Subcutaneous adipose tissue (tissue), 4 donors: ENCODE results near the gene PPP1R16B. TPM values are rescaled to one million over a fixed set of nuclear protein-coding genes. Genes with fewer than 3 reads are reported as not detected.

Experiments used
- CTCF ChIP-seq: fragments of 450-650 bp; IDR thresholded peaks from one replicate; pipeline ENCODE4 v1.5.1; 2016; ENCODE audit warnings: low read depth, mild to moderate bottlenecking, control low read depth, antibody characterized with exemption, moderate library complexity
- total RNA-seq, 4 donors: library from RNA; depleted of rRNA; stranded (reverse); fragments of >200 nt; gene quantifications; one replicate each; pipeline ENCODE4 v1.1.0, GENCODE V29; 2016

The PPP1R16B gene
- total RNA-seq, 4 donors from 2014 or later = 3.1 to 37.3 (median 4.9) TPM

- no peak for TF ChIP-seq CTCF
Measured at GRCh38 chr20:38855356-38855755, 49.9 kb downstream of the PPP1R16B start.

GRCh38 chr20:38856570-38856969 lies 51.1 kb downstream of the PPP1R16B start:
- no peak for TF ChIP-seq CTCF

- TF ChIP-seq CTCF = no peak
Measured at GRCh38 chr20:38857703-38858102, 52.2 kb downstream of the PPP1R16B start.

- TF ChIP-seq CTCF = no peak
Measured at GRCh38 chr20:38859070-38859690, 53.7 kb downstream of the PPP1R16B start.

GRCh38 chr20:38861071-38861401 lies 55.5 kb downstream of the PPP1R16B start:
- TF ChIP-seq CTCF = no peak

GRCh38 chr20:38862226-38862625 lies 56.7 kb downstream of the PPP1R16B start:
- TF ChIP-seq CTCF = no peak

- no peak for TF ChIP-seq CTCF
Measured at GRCh38 chr20:38863024-38863851, 57.7 kb downstream of the PPP1R16B start.
